GM18499 (cell line): ENCODE results near the gene FXYD5.

Experiments
- ATAC-seq: cut with Tn5 transposase; IDR thresholded peaks from one replicate; pipeline ENCODE4 v1.9.1; 2021; ENCODE audit warnings: moderate number of reproducible peaks; ENCODE audit not compliant: insufficient read depth, unreplicated experiment

Gene FXYD5

GRCh38 chr19:35153701-35154524 lies 622 bp upstream of the FXYD5 start:
- no peak for ATAC-seq

DNA sequence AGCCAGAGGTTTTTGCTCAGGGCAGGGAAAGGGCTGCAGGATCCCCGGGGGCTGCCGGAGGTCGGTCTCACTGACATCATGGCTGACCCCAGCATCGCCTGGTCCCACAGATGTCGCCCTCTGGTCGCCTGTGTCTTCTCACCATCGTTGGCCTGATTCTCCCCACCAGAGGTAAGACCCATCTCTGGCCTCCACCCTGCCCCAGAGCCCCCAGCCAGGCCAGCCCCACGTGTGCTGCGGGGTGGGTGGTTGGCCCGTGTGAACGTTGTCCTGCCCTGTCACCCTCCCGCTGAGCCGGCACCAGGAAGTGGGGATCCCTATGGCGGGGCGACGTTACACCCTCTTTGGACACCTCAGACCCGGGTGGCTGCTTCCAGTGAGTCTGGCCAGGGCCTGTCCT lies 906 bp downstream of the FXYD5 start:
- ATAC-seq, result no peak

- no peak for ATAC-seq
Observed at GRCh38 chr19:35155981-35156672, 1.6 kb downstream of the FXYD5 start.

DNA sequence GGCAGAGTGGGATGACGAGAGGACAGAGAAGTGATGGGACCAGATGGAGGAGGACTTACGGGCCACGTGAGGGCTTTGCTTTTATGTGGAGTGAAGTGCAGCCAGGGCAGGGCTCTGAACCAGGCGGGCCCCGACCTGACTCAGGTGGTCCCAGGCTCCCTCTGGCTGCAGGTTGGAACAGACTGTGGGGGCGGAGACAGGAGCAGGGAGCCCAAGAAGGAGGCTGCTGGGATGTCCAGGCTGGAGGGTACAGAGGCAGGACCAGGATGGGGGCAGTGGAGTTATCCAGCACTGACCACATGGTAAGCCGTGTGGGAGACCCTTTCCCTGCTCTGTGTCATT lies 2.1 kb downstream of the FXYD5 start:
- ATAC-seq, result no peak

GRCh38 chr19:35157431-35157830 lies 2.9 kb downstream of the FXYD5 start:
- ATAC-seq, result no peak

- ATAC-seq, result no peak
Observed at GRCh38 chr19:35159606-35160005, 5.1 kb downstream of the FXYD5 start.

GRCh38 chr19:35160629-35161433 lies 6.3 kb downstream of the FXYD5 start:
- ATAC-seq, result no peak

DNA sequence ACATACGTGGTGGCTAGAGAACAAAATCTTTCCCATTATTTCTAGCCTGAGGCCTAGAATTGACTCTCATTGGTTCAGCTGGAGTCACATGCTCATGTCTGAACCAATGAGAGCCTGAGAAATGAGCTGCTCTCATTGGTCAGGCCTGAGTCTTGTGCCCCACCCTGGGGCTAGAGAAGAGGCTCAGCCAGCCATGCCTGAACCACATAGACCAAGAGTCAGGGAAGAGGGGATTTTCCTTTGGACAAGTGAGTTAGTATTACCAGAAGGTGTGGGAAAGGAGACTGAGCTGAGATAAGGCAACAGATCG lies 6.9 kb downstream of the FXYD5 start:
- ATAC-seq, result no peak

DNA sequence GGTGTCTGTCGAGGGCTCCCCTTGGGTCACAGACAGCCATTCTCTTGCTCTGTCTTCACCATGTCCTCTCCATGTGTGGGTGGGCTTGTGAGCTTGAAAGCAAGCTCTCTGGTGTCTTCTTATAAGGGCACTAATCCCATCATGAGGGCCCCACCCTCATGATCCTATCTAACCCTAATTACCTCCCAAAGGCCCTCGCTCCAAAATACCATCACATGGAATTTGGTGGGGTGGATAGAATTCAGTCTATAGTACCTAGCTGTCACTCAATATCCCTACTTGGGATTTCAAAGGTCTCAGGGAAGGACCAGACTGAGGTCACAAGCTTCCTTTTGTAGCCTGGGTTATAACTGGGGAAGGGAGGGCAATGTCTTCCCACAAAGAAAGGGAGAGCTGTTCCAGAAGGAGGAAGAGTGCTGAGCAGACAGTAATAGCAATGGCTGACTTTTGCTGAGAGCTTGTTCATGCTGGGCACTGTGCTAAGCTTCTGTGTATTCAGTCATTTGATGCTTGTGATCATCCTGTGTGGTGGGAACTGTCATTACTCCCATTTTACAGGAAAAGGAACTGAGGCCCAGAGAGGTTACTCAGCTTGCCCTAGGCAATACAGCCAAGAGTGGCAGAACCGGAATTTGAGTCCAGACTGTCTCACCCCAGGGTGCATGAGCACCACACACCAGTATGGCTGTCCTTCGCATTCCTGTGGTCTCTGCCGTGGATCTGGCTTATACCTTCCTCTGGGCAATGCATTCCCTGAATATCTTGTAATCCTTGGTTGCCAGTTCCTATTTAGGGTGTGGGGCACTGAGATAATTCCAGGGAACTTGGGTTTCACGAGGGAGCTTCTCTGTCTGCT lies 8.2 kb downstream of the FXYD5 start:
- no peak for ATAC-seq

- no peak for ATAC-seq
Observed at GRCh38 chr19:35164418-35164817, 9.9 kb downstream of the FXYD5 start.

DNA sequence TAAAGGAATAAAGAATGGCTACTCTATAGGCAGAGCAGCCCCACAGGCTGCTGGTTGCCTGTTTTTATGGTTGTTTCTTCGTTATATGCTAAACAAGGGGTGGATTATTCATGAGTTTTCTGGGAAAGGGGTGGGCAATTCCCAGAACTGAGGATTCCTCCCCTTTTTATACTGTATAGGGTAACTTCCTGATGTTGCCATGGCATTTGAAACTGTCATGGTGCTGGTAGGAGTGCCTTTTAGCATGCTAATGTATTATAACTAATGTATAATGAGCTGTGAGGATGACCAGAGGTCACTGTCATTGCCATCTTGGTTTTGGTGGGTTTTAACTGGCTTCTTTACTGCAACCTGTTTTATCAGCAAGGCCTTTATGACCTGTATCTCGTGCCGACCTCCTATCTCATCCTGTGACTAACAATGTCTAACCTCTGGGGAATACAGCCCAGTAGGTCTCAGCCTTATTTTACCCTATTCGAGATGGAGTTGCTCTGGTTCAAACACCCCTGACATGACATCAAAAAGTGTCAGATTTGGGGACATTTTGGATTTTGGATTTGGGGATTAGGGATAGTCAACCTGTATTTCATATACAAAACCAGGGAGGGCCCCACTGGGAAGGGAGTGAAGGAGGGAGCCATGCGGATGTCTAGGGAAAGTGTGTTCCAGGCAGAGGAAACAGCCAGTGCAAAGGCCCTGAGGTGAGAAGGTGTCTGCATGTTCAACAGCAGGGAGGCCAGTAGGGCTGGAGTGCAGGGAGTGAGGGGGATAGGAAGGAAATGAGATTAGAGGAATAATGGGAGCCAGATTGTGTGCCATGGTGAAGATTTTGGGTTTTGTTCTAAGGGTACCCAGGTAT lies 10.9 kb downstream of the FXYD5 start:
- ATAC-seq, result no peak

DNA sequence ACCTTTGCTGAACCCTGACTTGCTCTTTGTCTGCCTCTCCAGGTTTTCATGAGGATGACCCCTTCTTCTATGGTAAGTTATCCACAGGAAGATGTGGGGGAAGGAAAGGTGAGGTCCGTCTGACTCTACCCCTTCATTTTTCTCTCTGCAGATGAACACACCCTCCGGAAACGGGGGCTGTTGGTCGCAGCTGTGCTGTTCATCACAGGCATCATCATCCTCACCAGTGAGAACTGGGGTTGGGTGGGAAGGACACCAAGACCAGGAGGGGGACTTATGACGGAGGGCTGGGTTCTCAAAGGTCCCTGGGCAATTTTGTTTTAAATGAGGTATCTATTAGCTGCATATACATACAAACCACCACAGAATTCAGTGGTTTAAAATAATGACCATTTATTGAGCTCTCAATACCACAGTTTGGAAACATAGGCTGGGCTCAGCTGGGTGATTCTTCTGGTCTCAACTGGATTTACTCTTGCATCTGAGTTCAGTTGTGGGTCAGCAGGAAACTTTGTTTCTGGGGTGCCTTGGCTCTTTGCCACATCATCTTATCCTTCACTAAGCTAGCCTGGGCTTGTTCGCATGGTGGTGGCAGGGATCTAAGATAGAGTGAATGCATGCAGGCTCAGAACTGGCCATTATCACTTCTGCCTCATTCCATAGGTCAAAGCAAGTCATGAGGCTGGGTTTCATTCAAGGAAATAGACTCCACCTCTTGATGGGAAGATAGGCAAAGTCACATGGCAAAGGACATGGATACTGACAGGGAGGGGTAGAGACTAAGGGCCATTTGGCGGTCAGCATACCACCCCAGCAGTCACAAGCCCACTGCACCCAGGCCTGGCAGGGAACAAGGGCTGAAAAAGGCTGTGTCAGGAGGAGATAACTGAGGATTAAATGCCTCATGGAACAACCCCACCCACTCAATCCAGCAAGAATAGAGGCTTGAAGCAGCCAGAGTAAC lies 11.8 kb downstream of the FXYD5 start:
- ATAC-seq, result no peak

DNA sequence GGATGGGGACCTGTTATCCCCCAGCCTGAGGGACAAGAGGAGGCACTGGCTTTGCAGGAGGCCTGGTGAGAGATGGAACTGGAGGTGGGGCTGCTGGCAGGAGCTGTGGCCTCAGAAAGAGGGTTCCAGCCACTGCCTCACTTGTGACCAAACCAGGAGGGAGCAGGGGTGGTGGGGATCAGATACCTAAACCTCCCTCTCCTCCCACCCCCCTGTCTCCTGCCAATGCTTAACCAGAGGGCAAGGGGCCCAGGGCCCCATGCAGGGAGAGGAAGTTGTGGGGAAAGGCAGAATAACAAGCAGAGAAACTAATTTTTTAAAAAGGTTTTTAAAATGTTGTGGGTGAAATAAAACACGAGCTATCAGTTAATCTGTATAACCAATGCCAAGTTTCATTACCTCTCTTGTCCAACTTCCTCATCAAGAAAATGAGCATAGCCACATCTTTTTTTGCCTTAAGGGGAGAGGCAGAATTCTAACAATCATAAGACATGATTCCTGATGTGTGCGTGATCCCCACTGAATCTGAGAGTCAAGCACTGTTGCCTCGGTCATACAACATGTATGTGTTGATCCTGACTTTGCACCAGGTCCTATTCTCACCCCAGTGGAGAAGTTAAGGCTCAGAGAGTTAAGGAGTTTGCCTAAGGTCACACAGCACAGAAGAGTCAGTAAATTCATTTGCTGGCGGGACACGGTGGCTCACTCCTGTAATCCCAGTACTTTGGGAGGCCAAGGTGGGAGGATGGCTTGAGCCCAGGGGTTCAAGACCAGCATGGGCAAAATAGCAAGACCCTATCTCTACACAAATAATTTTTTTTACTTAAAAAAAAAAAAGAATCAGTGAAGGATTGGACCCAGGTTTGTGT lies 12.9 kb downstream of the FXYD5 start:
- no peak for ATAC-seq

DNA sequence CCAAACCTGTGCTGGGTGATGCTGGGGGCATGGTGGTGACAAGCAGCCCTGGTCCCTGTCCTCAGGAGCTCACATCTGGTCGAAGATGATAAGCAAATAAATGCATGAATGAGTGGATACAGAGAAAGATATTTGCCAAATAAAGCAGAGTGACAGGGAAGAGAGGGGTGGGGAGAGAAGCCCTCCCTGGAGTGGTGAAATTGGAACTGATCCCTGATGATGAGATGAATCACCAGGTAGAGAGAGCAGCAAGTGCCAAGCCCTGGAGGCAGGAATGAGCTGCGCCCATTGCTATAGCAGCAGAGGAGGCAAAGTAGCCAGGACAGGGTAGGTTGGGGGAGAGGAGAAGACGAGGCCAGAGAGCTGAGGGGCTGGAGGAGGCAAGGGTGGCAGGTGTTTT lies 13.7 kb downstream of the FXYD5 start:
- no peak for ATAC-seq

DNA sequence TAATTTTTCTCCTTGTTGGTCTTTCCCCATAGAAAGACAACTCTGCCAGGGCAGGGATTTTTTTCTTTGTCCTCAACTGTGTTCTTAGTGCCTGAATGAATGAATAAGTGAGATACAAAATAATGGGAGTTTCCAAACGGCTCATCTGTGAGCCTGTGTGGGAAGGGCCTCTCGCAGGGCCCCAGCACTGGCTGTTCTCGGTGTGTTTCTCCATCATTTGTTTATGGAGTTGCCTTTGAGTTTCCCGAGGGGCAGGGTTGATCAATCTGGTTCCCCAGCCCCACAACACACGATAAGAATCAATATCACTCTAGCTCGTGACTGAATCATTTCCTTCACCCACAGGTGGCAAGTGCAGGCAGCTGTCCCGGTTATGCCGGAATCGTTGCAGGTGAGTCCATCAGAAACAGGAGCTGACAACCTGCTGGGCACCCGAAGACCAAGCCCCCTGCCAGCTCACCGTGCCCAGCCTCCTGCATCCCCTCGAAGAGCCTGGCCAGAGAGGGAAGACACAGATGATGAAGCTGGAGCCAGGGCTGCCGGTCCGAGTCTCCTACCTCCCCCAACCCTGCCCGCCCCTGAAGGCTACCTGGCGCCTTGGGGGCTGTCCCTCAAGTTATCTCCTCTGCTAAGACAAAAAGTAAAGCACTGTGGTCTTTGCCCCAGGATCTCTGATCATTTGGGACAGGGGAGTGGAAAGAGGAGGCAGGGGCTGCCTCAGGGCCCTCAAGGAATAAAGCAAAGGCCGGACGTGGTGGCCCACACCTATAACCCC lies 14.9 kb downstream of the FXYD5 start:
- ATAC-seq, result no peak

GRCh38 chr19:35170359-35171061 lies 16.0 kb downstream of the FXYD5 start:
- no peak for ATAC-seq
